Measurements from ENCODE around the gene KLC4. TPM values are rescaled to one million over a fixed set of nuclear protein-coding genes. Genes with fewer than 3 reads are reported as not detected.
"Not testable (repeated sequence)": the region's sequence is repeated elsewhere in the genome, so short reads cannot be mapped to it uniquely, and the experiment has no call there.

Gene KLC4
- total RNA-seq, 1 donor from 2014 or later: 11.4 TPM

- intact Hi-C loops (cut with micrococcal nuclease): no loop called here
These were observed 23.8 kb upstream of the KLC4 start for GRCh38 chr6:43035495-43036194.

GRCh38 chr6:43036712-43037111 is 22.7 kb upstream of the KLC4 start:
- intact Hi-C loops (cut with micrococcal nuclease): no loop called here

GRCh38 chr6:43037197-43037596 is 22.2 kb upstream of the KLC4 start:
- intact Hi-C loops (cut with micrococcal nuclease): no loop called here

- intact Hi-C loops (cut with micrococcal nuclease): no loop called here
These were observed 21.7 kb upstream of the KLC4 start for GRCh38 chr6:43037706-43038105.

GRCh38 chr6:43038727-43039126 is 20.7 kb upstream of the KLC4 start:
- intact Hi-C loops (cut with micrococcal nuclease): no loop called here

- intact Hi-C loops (cut with micrococcal nuclease): no loop called here
These were observed 18.7 kb upstream of the KLC4 start for GRCh38 chr6:43040542-43041257.

GRCh38 chr6:43041475-43041874 is 18.0 kb upstream of the KLC4 start:
- intact Hi-C loops (cut with micrococcal nuclease): not testable (repeated sequence)

GRCh38 chr6:43043310-43043709 is 16.1 kb upstream of the KLC4 start:
- intact Hi-C loops (cut with micrococcal nuclease): no loop called here

- intact Hi-C loops (cut with micrococcal nuclease): no loop called here
These were observed 14.0 kb upstream of the KLC4 start for GRCh38 chr6:43045371-43045930.

GRCh38 chr6:43047998-43048397 is 11.4 kb upstream of the KLC4 start:
- intact Hi-C loops (cut with micrococcal nuclease): no loop called here

GRCh38 chr6:43050981-43051380 is 8.4 kb upstream of the KLC4 start:
- intact Hi-C loops (cut with micrococcal nuclease): loop anchor here (10.0 kb wide), 2 partner anchors 464 to 486 kb away; partner anchors contain the start of genes LRRC73, POLR1C, UBR2 and YIPF3

- intact Hi-C loops (cut with micrococcal nuclease): loop anchor here (2.0 to 10.0 kb wide), 3 partner anchors 68 to 488 kb away; partner anchors contain the start of genes LRRC73, POLR1C, PPP2R5D and UBR2
These were observed 7.1 kb upstream of the KLC4 start for GRCh38 chr6:43052225-43052841.

GRCh38 chr6:43052842-43053544 is 6.4 kb upstream of the KLC4 start:
- intact Hi-C loops (cut with micrococcal nuclease): loop anchor here (1.0 to 10.0 kb wide), 5 partner anchors 39 to 488 kb away; partner anchors contain the start of genes CNPY3, KLHDC3, LRRC73 and POLR1C

- intact Hi-C loops (cut with micrococcal nuclease): loop anchor here (1.0 to 10.0 kb wide), 5 partner anchors 39 to 489 kb away; partner anchors contain the start of genes CNPY3, KLHDC3, LRRC73 and POLR1C
These were observed 5.8 kb upstream of the KLC4 start, which contains the start of gene CUL7 for GRCh38 chr6:43053545-43054205. TSS of gene CUL7 (minus strand) at chr6:43053851. CDS start at chr6:43052788, 1,063 bp downstream.

- intact Hi-C loops (cut with micrococcal nuclease): loop anchor here (10.0 kb wide), 2 partner anchors 460 to 490 kb away; partner anchors contain the start of genes LRRC73, POLR1C, UBR2 and YIPF3
These were observed 5.1 kb upstream of the KLC4 start for GRCh38 chr6:43054206-43054943.

- intact Hi-C loops (cut with micrococcal nuclease): loop anchor here (10.0 kb wide), 2 partner anchors 459 to 491 kb away; partner anchors contain the start of genes LRRC73, POLR1C, UBR2 and YIPF3
These were observed 3.5 kb upstream of the KLC4 start for GRCh38 chr6:43055966-43056365.

- intact Hi-C loops (cut with micrococcal nuclease): loop anchor here (10.0 kb wide), 2 partner anchors 456 to 494 kb away; partner anchors contain the start of genes LRRC73, POLR1C, UBR2 and YIPF3
These were observed 900 bp upstream of the KLC4 start for GRCh38 chr6:43058531-43058930.

GRCh38 chr6:43060034-43060754 is 763 bp downstream of the KLC4 start:
- intact Hi-C loops (cut with micrococcal nuclease): no loop called here

Data from T-helper 2 cell treated with Interferon-gamma antibody and Interleukin-4, amounts not matched to agents 100 ng/mL and 5 ng/mL, for 36 hours (primary cell).